NCI-H187 treated with DMSO at 0.1 percent for 48 hours (cell line): Measurements from ENCODE around the gene PLXNA4.

Experiments used
- DNase-seq: peaks from one replicate; lab custom pipeline; 2025; lab: John Stamatoyannopoulos, UW

The PLXNA4 gene

GRCh38 chr7:132083537-132084123, 492.6 kb downstream of the PLXNA4 start:
- DNase-seq = no peak

GRCh38 chr7:132083126-132083525, 493.1 kb downstream of the PLXNA4 start:
- DNase-seq = no peak

- no peak for DNase-seq
Measured at GRCh38 chr7:132082394-132082793, 493.9 kb downstream of the PLXNA4 start.

GRCh38 chr7:132081686-132082085, 494.6 kb downstream of the PLXNA4 start:
- DNase-seq = no peak

- no peak for DNase-seq
Measured at GRCh38 chr7:132080967-132081668, 495.2 kb downstream of the PLXNA4 start.

GRCh38 chr7:132080467-132080866, 495.8 kb downstream of the PLXNA4 start:
- no peak for DNase-seq

GRCh38 chr7:132078891-132079735, 497.2 kb downstream of the PLXNA4 start:
- DNase-seq = no peak

- no peak for DNase-seq
Measured at GRCh38 chr7:132077971-132078685, 498.1 kb downstream of the PLXNA4 start.

- no peak for DNase-seq
Measured at GRCh38 chr7:132076301-132077035, 499.8 kb downstream of the PLXNA4 start.

GRCh38 chr7:132075515-132075914, 500.8 kb downstream of the PLXNA4 start:
- DNase-seq = no peak

GRCh38 chr7:132073920-132074589, 502.2 kb downstream of the PLXNA4 start:
- no peak for DNase-seq
